Stimulated activated CD8-positive, alpha-beta memory T cell treated with anti-CD3 and anti-CD28 coated beads, Interleukin-12 subunit alpha, Interleukin-12 subunit beta, amount 100 ng/mL, for 1 hour (primary cell): Measurements from ENCODE around the gene PPP1R18.
"Not testable (repeated sequence)": the region's sequence is repeated elsewhere in the genome, so short reads cannot be mapped to it uniquely, and the experiment has no call there.

ENCODE experiments used
- DNase-seq: peaks from one replicate; pipeline ENCODE4 v3.0.0-alpha.2; 2020; ENCODE audit warnings: low read depth

PPP1R18 gene

GRCh38 chr6:30686009-30686907 is at the start of gene PPP1R18:
TSS of gene PPP1R18 (minus strand) at chr6:30686645. CDS start at chr6:30686018, 627 bp downstream.
- peak; percentile 70 for DNase-seq

GRCh38 chr6:30735668-30736314 is 49.3 kb upstream of the PPP1R18 start:
- DNase-seq = no peak

DNA sequence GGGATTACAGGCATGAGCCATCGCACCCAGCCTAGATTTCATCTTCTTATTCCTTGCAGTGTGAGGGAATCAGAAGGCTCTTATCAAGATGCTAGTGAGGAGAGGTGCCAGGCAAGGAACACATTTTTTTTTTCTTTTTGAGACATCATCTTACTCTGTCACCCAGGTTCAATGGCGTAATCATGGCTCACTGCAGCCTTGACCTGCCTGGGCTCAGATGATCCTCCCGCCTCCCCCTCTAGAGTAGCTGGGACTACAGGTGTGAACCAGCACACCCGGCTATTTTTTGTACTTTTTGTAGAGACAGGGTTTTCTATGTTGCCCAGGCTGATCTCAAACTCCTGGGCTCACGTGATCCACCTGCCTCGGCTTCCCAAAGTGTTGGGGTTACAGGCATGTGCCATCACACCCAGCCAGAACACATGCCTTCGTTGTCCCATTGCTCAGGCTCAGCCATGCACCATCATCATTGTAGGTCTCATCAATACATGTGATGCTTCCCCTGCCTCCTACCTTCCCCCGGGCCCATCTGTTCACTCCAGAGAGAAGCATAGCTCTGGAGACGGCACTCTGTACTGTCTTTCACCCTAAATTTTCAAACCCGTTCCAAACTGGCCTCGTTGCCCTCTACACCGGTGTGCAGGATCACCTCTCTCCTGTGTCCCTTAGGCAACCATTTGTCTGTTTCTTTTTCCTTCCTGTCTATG is 45.9 kb upstream of the PPP1R18 start:
- DNase-seq = no peak

DNA sequence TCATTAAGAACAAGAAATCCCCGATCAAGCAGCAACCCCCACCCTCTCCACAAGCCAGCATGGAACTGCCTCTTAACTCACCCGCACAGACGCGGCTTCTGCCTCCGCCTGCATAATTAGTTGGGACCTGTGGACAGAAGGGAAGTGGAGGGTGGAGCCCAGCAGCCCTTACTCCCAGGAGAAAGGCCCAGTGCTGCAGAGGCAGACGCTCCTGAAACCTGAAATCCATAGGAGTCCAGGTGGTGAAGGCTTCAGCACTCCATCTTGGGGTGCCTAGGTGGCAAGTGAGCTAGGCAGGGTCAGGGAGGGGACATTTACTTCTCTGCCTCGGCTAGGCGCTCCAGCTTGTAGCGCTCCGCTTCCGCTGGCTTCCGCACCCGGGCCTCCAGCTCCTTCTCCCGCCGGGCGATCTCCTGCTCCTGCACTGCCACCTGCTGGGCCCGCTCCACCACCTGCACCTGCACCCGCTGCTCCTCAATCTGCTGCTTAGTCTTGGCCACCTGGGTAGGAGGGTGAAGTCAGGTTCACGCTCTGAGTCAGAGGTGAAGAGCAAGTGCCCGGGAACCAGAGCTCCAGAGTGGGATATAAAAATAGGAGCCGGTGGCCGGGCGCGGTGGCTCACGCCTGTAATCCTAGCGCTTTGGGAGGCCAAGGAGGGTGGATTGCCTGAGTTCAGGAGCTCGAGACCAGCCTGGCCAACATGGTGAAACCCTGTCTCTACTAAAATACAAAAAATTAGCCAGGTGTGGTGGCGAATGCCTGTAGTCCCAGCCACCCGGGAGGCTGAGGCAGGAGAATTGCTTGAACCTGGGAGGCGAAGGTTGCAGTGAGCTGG is 44.4 kb upstream of the PPP1R18 start:
- DNase-seq = peak; percentile 65

DNA sequence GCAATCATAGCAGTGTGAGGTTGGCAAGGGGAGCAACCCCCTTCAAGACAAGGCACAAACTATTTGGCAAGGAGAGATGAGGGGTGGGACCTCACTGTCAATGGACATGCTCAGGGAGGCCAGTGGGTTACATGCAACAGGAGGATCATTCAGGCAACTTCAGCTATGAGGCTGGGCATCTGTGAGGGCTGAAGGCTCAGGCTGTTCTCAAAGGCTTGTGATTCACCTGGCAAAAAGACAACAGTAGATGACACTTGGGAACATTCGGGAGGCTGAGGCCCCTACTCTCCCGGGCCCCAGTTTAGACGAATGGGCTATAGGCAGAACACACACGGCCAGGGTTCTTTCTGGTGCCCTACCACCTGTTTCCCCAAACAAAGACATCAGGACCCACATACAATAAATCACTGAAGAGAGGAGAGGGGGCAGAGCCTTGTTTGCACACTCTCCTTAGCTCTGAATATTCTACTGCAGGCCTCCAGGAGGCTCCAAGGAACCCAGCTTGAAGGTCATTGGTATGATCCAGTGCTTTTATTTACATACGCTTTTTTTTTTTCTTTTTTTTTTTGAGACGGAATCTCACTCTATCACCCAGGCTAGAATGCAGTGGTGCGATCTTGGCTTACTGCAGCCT is 41.6 kb upstream of the PPP1R18 start:
- DNase-seq = no peak

DNA sequence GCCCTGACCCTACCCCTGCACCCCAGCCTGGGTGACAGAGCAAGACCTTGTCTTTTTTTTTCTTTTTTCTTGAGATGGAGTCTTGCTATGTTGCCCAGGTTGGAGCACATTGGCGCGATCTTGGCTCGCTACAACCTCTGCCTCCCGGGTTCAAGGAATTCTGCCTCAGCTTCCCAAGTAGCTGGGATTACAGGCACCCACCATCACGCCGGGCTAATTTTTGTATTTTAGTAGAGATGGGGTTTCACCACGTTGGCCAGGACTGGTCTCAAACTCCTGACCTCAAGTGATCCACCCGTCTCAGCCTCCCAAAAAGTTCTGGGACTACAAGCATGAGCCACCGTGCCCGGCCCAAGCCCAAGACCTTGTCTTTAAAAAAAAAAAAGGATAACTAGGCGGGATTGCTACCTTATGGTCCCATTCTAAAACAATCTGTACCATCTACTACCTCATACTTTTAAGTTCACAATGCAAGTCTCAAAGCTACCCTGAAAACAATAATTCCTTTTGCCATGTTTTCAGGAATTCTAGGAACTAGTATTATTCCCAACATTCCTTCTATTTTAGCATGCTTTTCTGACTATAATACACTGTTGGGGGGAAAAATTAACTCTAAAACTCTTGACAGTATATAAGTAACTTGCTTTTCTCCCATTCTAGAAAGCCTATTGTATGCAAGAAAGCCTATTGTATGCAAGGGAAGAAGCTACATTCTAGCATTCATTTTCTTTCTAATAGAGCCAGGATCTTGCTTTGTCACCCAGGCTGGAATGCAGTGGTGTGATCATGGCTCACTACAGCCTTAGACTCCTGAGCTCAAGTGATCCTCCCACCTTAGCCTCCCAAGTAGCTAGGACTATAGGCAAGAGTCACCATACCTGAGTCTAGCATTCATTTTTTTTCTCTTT is 40.3 kb upstream of the PPP1R18 start:
- no peak for DNase-seq

GRCh38 chr6:30725713-30726505 is 39.5 kb upstream of the PPP1R18 start:
- no peak for DNase-seq

GRCh38 chr6:30724906-30725667 is 38.6 kb upstream of the PPP1R18 start:
- DNase-seq = no peak

DNA sequence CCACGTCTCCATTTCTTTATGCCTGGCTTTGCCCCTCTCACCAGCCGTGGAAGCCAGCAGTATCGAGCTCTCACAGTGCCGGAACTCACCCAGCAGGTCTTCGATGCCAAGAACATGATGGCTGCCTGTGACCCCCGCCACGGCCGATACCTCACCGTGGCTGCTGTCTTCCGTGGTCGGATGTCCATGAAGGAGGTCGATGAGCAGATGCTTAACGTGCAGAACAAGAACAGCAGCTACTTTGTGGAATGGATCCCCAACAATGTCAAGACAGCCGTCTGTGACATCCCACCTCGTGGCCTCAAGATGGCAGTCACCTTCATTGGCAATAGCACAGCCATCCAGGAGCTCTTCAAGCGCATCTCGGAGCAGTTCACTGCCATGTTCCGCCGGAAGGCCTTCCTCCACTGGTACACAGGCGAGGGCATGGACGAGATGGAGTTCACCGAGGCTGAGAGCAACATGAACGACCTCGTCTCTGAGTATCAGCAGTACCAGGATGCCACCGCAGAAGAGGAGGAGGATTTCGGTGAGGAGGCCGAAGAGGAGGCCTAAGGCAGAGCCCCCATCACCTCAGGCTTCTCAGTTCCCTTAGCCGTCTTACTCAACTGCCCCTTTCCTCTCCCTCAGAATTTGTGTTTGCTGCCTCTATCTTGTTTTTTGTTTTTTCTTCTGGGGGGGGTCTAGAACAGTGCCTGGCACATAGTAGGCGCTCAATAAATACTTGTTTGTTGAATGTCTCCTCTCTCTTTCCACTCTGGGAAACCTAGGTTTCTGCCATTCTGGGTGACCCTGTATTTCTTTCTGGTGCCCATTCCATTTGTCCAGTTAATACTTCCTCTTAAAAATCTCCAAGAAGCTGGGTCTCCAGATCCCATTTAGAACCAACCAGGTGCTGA is 37.6 kb upstream of the PPP1R18 start:
- DNase-seq = not testable (repeated sequence)

DNA sequence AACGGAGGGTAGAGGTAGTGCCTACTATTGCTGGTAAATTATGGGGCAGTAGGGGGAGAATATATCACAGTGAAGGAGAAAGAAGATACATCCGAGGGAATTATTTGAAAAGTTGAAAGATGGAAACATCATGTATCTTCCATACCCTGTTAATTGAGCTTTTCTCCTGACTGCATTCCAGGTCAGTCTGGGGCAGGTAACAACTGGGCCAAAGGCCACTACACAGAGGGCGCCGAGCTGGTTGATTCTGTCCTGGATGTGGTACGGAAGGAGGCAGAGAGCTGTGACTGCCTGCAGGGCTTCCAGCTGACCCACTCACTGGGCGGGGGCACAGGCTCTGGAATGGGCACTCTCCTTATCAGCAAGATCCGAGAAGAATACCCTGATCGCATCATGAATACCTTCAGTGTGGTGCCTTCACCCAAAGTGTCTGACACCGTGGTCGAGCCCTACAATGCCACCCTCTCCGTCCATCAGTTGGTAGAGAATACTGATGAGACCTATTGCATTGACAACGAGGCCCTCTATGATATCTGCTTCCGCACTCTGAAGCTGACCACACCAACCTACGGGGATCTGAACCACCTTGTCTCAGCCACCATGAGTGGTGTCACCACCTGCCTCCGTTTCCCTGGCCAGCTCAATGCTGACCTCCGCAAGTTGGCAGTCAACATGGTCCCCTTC is 36.9 kb upstream of the PPP1R18 start:
- not testable (repeated sequence) for DNase-seq

DNA sequence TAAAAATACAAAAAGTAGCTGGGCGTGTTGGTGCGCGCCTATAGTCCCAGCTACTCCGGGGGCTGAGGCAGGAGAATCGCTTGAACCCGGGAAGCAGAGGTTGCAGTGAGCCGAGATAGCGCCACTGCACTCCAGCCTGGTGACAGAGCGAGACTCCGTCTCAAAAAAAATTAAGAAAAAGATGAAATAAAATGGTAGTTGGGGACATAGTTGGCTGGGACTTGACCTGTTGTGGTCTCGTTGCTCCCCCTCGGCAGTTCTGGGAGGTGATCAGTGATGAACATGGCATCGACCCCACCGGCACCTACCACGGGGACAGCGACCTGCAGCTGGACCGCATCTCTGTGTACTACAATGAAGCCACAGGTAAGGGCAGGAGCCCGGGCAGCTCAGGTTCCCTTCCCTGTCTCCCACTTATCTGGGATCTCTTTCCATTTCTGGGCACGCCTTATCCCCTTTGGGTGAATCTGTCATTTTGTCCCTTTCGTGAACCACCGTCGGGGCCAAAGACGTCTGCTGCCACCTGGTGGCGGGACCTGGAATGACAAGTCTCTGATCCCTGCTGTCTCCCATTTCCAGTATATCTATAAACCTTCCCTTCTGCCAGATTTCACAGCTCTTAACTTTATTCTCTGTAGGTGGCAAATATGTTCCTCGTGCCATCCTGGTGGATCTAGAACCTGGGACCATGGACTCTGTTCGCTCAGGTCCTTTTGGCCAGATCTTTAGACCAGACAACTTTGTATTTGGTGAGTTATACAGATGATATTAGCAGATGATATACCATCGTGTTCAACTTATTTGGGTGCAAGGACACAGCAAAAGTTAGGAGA is 36.1 kb upstream of the PPP1R18 start:
- DNase-seq = peak; percentile 80

DNA sequence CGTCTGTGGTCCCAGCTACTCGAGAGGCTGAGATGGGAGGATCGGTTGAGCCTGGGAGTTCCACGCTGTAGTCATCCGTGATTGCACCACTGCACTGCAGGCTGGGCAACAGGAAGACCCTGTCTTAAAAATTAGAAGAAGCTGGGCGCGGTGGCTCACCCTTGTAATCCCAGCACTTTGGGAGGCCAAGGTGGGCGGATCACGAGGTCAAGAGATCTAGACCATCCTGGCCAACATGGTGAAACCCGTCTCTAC is 35.5 kb upstream of the PPP1R18 start:
- DNase-seq = not testable (repeated sequence)

DNA sequence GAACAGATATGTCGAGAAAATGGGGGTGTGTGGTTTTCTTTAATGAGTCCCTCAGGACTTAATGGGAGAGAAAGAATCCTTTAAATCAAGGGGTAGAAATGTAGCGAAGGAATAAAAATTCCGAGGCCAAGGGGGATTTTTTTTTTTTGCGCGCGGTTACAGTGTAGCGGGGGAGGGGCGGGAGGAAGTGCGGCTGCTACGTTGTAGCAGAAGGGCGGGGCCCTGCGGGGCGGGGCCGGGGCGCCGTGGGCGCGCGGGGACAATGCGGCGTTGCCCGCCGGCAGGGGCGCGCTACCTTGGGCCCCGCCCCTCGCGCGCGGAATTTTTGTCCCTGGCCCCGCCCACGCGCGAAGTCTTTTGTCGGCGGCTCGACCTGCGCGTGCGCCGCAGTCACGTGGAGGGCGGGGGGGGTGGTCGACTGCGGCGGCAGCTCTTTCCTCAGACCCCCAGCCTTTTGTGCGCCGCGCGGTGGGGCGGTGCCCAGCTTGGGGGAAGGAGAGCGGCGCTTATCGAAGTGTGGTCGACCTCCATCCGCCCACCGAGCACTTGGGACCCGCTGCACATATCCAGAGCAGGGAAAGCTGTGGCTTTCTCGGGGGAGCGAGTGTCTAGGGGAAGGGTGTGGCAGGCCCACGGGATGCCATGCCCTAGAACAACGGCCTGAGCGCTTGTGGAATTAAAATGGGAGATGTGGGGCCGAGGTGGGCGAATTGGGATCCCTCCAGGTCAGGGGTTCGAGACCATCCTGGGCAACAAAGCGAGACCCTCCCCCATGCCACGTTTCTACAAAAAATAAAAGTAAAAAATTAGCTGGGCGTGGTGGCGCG is 35.0 kb upstream of the PPP1R18 start:
- DNase-seq = peak; percentile 93

- DNase-seq = no peak
Observed at GRCh38 chr6:30720738-30721197, 34.3 kb upstream of the PPP1R18 start.
